ENCODE results near the gene AANAT.

AANAT gene

DNA sequence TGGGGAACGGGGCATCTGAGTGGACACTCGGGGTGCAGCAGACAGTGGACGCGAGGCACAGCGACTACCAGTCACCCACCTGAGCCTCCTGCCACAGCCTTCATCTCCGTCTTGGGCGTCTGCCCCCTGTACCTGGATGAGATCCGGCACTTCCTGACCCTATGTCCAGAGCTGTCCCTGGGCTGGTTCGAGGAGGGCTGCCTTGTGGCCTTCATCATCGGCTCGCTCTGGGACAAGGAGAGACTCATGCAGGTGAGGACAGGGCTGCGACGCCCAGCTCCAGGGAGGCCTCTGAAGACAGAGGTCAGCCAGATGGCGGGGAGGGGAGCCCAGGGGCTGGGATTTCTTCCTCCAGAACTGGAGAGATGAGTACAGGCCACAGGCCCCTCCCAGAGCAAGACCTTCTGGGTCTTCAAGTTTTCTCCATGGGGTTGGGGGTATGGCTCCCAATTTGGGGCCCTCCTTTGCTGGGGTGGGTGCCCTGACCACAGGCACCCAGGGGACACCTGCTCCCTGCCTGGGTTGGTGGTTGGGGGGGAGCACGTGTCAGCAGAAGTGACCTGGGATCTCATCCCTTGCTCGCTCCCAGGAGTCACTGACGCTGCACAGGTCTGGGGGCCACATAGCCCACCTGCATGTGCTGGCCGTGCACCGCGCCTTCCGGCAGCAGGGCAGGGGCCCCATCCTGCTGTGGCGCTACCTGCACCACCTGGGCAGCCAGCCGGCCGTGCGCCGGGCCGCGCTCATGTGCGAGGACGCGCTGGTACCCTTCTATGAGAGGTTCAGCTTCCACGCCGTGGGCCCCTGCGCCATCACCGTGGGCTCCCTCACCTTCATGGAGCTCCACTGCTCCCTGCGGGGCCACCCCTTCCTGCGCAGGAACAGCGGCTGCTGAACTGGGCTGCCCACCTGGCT, 1.9 kb downstream of the AANAT start:
- no peak for DNase-seq

DNA sequence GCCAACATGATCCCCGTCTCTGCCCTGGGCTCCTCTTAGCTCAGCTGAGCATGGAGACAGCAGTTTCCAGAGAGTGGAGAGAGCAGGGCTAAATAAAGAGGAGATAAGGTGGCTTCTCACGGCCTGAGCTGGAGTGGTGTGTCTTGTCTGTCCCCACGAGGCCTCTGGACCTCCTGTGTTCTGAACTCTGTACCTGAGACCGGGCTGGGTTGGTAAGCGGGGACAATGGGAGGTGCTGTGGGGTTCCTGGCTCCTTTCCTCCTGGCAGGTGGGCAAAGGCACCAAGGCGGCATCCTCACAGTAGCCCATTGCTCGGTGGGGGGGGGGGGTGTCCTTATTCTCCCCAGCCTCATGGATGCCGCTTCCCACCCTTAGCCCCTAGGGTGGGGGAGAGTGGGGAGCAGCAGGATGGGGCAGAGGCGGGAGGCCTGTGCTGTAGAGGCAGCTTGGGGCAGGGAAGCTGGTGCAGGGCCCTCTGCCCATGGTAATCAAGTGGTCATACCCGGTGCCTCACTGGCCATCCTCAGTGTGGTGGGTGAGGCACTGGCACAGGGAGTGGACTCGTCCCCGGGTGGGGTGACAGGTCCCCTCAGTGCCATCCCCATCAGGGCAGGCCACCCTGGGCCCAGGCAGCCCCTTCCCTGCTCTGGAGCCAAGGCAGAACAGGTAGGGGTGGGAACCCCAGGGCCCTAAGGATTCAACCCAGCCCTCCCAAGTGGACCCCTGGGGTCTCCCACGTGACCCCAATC, 2.8 kb downstream of the AANAT start:
- DNase-seq: no peak

DNA sequence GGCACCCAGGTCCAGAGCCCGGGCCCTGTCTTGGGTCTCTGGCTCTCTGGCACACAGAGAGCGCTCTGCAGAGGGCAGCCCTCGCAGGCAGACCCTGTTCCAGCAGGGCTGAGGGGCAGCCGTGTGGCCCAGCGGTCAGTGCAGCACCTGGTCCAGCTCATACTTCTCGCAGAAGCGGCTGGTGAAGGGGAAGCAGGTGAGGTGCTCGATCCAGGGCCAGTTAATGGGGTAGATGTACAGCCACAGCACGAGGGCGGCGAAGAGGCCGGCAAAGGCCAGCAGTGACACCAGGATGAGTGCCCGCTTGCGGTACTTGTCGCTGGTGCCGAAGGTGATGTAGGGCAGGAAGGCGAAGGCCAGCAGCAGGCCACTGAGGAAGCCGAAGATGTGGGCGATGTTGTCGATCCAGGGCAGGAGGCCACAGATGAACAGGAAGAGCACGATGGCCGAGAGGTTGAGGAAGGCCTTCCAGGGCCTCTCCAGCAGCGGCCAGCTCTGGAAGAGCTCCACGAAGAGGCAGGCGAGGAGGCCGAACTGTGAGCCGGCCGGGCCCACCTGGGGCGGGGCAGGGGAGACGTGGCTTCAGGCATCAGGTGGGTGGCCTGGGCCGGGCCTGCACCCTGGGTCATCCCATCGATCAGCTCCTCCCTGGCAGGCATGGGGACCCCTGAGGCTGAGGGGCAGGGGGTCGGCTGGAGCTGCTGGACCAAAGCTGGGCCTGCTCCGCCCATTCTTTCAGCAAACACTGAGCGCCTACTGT, 4.3 kb downstream of the AANAT start:
- no peak for DNase-seq

DNA sequence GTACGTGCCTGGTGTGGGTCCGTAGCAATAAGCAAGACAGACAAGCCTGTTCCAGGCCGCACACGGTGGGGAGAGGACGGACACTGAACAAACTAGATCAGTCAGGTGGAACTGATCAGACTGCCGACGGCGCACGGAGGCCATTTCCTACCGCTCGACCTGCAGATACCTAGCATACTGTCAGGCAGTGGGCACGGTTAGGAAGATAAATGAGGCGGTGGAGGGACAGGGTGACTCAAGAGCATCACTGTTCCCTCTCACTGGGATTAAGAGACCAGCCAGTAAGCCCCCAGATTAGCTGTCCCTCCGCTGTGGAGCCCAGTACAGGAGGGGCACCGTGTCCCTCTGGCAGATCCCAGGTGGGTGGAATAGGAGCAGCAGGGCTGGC, 4.8 kb downstream of the AANAT start:
- no peak for DNase-seq

DNA sequence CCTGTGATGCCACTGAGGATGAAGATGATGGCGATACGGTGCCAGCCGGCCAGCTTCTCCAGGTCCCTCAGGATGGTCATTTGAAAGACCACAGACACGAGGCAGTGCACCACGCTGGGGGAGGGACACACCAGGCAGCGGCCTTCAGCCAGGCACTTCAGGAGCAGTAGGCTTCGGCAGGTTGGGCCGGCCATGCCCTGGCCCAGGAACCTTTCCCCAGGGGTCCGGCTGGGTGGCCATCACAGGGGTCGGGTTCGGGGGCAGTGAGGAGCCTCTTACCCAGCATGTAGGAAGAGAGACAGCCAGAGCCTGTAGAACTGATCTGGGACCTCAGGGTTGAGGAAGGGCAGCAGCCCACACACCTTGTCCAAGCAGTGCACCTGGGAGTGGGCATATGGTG, 5.3 kb downstream of the AANAT start:
- DNase-seq: no peak

DNA sequence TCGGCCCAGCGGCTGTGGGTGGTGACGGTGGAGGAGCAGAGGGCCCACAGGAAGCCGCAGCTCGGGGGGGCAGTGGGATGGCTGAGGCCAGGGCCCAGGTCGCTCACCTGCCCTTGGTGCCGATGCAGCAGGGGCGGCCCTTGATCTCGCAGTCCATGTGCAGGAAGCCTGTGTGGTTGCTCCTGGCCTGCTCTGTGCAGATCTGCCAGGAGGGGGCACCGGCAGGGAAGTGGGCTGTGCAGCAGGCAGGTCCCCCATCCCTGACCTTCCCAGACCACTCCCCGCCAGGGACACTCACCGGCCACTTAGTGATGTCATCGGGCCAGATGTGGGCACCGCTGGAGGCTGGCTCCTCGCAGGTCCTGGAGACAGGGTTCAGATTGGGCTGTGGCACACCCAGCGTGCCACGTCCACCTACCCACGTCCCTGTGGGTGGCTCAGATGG, 6.2 kb downstream of the AANAT start:
- DNase-seq: no peak

DNA sequence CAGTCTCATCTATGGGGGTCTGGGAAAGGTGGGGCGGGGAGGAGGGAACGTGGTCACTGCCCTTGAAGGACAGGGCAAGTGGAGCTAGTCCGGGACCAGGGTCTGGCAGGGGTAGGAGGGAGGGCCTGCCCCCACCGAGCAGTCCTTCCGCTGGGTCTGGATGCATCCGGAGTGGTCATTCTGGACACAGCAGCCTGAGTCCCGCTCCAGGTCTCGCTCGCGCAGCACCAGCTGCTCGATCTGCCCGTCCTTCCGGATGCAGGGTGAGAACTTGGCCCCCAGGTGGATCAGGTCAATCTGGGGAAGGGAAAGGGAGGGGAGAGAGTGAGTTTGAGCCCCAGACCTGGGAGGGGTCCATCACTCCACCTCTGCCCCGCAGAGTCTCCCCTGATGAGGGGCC, 6.8 kb downstream of the AANAT start:
- DNase-seq: no peak

DNA sequence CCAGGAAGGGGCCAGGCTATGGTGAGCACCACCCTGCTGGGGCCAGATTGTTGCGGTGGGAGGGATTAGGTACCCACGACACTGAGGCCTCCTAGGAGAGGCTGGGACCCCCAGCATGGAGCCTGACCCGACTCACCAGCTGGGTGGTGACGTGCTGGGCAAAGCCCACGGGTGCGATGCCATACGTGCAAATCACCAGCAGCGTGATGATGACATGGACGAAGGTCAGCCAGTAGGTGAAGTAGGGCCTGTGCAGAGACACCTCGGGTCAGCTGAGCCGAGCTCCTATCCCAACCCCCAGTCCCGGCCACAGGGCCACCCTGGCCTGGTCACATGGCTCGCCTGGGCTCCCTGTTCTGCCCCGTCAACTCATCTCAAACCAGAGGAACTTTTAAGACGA, 7.5 kb downstream of the AANAT start:
- DNase-seq: no peak

DNA sequence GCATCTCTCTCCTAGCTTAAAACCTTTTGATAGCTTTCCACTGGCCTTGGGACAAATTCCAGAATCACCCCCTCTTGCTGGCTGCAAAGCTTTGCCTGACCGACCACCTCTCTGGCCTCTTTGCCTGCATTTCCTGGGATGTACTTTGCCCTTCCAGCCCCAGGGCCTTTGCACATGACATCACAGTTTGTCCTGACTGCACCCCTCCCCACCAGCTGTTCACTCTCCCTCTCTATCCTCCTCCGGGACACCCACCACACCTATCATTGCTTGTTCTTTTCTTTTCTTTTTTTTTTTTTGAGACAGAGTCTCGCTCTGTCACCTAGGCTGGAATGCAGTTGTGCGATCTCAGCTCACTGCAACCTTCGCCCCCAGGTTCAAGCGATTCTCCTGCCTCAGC, 7.9 kb downstream of the AANAT start:
- DNase-seq: no peak

DNA sequence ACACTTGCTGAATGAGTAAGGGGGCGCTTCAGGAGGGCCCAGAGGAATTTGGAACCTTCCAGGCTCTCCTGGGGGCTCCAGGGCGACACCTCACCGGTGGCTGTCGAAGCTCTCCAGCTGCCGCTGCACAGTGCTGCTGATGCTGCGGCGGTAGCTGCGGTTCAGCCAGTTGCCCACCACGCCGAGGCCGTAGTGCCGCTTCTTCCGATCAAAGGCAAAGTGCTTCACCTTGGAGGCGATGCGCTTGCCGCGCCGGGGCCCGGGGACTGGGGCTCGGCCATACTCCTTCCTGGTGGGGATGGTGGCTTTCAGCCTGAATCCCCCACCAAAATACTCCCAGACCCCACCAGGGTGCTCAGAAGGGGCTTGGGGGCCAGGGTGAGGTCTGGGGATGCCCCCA, 9.3 kb downstream of the AANAT start:
- DNase-seq: no peak

DNA sequence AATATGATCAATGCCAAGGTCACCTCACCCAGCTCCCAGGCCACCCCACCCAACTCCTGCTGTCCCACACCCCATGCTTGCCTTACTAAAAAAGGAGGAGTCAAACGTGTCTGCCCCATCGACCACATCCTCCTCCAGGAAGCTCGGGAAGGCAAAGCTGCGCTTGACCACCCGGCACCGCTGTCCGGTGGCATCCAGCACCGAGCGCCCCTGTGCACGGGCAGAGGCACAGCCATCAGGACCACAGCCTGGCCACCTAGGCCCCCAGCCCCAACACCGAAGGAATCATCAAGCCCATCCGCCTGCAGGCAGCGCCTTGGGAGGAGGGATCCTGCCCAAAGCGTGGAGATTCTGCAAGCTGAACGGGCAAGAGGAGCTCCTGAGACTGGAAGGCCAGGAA, 10.2 kb downstream of the AANAT start:
- no peak for DNase-seq

DNA sequence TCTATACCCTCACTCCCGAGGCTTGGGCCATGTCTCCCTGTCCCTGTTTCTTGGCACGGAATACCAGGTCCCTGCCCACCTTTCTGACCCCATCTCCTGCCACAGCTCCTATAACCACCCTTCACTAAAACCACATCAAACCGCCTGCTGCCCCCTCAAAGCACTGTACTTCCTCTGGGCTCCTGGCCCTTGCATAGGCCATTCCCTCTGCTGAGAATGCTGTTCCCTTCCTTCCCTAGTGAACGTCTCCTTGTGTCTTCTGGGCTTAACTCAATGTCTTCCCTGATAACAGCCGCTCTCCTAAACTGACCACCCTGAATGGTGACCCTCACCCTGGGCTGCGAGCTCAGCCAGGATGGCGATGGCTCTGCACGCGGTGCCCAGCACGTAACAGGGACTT, 10.7 kb downstream of the AANAT start:
- DNase-seq: no peak

DNA sequence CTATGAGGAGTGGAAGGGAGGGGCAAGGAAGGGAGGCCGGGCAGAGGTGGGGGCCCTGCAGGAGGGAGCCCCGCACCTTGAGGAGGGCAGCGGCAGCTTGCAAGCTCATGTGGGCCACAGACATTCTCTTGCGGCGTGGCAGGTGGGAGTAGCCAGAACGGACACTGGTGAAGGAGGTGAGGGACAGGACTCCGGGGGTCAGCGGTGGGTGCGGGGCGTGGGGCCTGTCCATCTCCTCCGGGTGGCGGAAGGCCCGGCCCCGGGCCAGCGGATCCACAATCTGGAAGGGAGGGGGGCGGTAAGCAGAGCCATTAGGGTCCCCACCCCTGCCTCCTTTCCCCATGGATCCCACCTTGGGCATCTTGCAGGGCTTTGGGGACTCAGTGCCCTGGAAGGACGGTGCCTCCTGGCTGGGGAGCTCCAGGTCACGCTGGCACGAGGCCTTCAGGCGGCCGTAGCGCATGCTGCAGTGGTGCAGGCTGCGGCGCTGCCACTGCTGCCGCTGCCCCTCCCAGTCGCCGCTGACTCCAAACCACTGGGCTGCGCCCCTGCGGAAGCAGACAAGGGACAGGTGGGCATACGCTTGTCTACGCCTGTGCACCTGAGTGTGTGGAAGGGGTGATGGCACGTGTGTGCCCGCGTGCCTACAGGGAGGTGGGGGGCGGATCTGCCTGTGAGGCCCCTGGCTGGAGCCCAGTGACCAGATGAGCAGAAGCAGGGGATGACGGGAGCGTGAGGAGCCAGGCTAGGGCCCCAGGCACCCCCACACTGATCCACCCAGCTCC, 11.5 kb downstream of the AANAT start:
- DNase-seq: no peak

DNA sequence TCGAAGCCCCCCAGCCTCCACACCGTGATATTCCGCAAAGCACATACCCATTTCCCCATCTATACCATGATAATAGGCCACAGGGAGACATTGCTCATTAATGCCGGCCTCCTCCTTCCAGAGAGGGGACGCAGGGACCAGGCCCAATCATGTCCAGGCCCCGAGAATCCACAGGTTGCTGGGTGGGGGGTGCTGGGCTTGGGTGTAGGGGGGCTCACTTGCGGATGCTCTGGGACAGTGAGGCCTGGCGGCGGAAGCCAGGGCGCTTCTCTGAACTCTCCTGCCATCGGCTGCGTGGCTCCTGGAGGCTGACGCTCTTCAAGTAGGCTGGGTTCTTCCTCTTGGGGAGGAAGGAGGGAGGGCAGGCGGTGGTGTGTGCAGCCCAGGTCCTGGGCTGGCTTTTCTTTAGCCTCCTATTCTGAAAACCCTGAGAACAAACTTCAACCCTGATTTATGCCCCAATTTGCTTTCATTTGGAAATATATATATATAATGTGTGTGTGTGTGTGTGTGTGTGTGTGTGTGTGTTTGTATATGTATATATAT, 12.2 kb downstream of the AANAT start:
- no peak for DNase-seq

DNA sequence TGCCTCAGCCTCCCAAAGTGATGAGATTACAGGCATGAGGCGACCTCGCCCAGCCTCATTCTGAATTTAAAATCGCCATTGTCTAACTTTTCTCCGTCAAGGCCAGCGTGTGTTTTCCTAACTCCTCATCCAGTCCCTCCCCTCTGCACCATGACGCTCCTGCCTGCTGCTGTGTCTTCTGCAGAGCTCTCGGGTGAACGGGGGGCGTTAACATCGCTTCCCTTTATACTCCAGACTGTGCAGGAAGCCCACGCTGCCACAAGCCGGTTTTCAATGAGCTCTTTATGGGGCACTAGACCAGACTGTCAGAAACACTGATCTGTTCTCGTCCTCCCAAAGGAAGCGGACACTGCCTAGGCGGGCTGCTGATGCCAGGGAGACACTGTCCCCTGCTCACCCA, 13.2 kb downstream of the AANAT start:
- no peak for DNase-seq

DNA sequence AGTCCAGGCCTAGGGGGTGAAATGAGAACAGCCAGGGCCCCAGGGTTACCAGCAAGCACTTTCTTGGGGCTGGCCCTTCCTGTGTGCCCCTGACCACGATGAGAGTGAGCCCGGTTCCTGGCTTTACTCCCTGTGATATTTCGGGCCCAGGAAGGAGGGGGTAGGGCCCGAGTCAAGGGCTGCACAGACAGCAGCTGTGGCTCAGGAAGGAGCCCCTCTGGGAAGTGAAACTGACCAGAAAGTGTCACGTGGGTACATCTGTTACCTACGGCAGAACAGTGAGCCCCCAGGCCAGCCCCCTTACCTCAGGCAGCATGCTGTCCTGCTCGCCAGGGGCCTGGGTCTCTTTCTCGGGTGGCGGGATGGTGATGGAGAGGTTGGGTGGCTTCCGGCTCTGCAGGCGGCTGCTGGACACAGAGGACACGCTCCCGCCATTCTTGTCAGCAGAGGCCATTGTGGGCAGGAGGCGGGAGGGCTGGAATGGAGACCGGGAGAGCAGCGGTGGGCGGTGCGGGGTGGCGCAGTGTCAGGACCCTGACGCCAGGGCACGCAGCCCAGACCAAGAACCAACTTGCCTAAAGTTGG, 13.8 kb downstream of the AANAT start:
- DNase-seq: no peak

DNA sequence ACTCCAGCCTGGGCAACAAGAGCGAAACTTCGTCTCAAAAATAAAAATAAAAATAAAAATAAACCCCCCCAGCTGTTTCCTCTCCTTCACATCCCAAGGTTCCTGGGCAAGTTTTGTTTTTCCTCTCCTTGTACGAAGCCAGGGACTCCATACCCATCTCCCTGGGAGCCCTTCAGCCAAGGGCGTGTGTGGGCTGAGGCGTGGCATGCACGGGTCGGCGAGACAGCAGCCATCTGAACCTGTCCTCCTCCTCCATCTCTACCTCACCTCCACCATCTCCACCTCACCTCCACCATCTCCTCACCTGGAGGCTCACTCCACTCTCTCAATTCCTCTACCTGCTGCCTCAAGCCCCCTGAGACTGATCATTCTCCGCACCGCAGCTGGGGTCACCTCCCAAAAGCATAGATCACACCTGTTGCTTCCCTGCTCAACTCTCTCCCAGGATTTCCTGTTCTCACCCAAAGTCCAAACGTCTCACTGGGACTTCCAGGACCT, 16.9 kb downstream of the AANAT start:
- DNase-seq: no peak

DNA sequence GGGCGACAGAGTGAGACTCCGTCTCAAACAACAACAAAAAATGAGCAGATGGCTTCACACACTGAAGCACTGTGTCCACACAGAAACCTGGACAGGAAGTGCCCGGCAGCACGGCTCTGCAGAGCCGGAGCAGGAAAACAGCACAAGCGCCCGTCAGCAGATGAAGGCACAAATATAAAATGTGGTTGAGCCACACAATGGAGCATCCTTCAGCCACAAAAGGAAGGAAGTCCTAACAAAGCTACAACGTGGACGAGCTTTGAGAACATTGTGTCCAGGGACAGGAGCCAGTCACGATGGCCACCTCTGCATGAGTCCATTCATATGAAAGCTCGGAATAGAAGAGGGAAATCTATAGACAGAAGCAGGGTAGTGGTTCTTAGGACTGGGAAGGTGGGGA, 18.2 kb downstream of the AANAT start:
- no peak for DNase-seq

DNA sequence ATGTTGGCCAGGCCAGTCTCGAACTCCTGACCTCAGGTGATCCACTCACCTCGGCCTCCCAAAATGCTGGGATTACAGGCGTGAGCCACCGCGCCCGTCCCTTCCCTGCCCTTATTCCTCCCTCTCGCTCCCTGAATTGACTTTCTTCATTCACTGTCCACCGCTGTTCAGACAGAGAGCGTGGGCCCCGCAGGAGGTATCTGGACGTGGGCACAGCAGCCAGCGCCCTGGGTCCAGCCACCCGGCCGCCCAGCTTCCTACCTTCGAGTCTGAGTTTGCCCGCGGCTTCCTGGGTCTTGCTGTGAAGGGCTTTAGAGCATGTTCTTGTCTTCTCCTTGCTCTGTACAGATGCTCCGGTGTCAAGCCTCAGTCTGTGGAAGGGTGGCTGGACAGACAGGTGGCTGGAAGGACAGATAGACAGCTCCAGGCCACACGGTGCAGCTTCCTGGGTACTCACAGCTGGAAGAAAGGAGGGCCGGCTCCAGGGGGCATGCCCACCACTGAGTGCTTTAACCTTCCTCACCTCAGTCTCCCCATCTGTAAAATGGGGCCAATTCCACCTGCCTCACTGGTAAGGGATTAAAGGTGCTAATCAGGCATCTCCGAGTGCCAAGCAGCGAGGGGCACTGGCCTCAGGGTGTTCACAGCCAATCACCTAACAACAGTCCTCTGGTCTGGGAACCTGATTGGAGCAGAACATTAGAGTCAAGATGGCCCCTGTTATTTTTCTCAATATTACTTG, 20.2 kb downstream of the AANAT start:
- no peak for DNase-seq

DNA sequence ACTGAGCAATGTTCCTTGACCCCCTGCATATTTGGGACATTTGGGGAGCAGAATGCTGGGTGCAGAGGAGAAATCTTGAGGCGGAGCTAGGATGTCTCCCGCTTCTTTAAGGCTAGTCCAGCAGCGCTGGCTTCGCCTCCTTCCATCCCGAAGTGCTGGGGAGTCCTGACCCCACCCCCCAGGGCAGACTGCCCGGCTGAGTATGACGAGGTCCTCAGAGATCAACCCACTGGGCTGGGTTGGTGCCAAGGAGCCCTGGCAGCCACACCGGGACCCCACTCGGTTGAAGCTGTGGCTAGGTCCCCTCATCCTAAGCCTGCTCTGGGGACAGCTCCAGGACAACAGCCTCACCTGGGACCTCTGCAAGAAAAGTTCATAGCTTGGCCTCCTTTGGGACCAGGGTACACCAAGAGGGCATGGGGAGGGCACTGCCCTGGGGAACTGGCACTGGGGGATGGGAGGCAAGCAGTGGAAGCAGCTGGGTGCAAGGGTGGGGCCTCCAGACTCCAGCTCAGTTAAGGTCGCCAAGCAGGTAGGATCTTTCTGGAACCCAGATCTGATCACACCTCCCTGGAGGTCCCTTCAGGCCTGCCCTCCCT, 22.8 kb downstream of the AANAT start:
- DNase-seq: no peak

Data from activated CD4-positive, alpha-beta T cell treated with anti-CD3 and anti-CD28 coated beads, Interleukin-2, amount 50 U/mL, for 4 hours (primary cell).